GM21723 (cell line): Measurements from ENCODE around the gene ALPK3.

Experiments
- ATAC-seq: cut with Tn5 transposase; IDR thresholded peaks from one replicate; pipeline ENCODE4 v1.9.1; 2021; ENCODE audit warnings: mild to moderate bottlenecking, moderate library complexity; ENCODE audit not compliant: unreplicated experiment

Gene ALPK3

GRCh38 chr15:84823282-84823878 is 6.2 kb downstream of the ALPK3 start:
- no peak for ATAC-seq

DNA sequence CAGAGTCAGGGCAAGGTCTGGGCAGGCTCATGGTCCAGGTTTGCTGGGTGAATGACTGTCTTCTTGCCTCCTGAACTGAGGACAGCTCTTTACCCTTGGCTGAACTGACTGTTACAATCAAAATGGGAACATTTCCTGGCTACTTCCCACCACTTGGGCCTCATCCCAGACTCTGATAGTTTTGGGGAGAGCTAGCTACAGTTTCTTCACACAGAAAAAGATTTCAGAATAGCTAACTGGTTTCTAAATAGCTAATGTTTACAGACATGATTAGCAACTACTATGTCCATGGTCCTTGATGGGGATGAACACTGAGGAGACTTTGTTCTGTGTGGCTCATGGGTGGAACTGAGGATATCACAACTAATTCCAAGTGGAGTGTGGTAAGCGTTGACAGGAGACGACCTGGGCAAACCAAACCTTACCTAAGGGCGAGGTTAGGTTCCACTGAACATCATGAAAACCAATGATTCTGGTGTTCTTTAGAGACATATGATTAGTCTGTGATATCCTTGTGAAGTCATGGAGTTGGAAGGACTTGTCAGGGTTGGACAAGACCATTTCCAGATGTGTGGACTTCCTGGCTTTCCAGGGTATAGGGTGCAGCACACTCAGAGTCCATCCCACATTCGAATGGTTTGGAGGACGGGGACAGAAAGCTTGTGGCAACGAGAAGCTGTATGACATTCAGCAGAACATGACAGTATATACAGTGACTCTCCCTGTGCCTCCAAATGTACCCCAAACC is 7.3 kb downstream of the ALPK3 start:
- no peak for ATAC-seq

GRCh38 chr15:84826369-84826823 is 9.2 kb downstream of the ALPK3 start:
- ATAC-seq = no peak

DNA sequence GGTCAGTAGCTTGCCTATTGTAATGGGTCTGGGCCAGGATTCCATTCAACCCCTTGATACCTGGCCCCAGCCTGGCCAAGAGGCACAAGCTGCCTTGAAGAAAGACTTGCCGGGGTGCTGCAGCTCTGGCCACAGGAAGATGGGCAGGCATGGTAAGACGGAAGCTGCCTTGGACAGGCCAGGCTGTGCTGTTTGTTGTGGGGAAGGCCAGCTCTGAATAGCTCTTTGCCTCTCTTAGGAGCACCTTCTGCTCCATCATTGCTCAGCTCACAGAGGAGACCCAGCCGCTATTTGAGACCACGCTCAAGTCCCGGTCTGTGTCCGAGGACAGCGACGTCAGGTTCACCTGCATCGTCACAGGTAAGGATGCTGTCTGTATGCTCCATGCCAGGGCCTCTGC is 10.1 kb downstream of the ALPK3 start:
- ATAC-seq = no peak

- no peak for ATAC-seq
Measured at GRCh38 chr15:84828086-84828908, 11.1 kb downstream of the ALPK3 start.

DNA sequence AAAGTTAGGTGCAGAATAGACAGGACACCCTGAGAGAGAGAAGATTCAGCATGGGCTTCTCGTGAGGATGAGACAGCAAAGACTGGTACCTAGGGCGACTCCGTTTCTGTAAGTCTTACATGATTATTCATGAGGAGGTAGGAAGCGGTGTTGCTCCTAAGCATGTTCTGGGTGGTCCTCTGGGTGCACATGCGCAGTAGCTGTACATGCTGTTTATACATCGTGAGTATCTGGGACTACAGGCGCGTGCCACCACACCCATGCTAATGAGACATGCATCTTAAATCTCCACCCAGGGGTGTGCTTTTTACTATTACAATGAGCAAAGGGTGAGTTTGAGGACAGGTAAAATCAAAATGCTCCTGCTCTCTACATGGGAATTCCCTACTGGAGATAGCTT is 12.3 kb downstream of the ALPK3 start:
- no peak for ATAC-seq

GRCh38 chr15:84830036-84830435 is 12.9 kb downstream of the ALPK3 start:
- no peak for ATAC-seq

GRCh38 chr15:84831028-84831427 is 13.9 kb downstream of the ALPK3 start:
- no peak for ATAC-seq

- ATAC-seq = no peak
Measured at GRCh38 chr15:84831613-84832012, 14.5 kb downstream of the ALPK3 start.

- no peak for ATAC-seq
Measured at GRCh38 chr15:84832448-84833040, 15.4 kb downstream of the ALPK3 start.

DNA sequence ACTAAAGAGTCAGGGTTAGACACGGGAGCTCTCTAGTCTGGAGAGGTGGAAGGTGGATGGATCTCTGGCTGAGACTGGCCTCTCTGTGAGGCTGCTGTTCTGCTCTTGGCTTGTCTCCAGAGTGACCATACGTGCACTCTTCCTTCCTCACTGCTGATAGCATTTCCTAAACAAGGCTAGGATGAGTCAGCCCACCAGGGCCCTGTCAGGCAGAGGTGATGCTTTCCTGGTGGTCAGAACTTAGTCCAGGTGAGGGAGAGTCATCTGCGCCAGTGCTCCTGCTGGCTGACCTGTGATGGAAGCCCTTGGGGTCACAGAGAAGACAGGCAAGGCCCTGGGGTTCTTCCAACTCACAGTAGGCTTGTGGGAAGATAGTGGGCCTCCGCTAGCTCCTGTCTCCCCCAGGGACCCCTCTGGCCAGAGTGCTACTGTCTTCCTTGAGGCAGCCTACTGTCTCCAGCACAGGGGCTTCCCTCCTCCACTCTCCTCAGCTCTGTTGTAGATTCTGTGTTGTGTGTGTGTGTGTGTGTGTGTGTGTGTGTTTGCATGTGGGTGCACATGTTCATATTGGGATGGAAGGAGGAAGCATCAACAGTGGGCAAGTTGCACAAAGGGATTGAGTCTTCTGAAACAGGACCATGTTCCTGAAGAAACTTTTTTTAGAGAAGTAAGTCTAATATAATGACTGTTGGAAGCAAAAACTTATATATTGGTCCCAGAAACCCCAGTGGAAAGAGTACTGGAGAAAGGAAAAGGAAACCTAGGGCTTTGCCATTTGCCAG is 16.5 kb downstream of the ALPK3 start:
- no peak for ATAC-seq

- no peak for ATAC-seq
Measured at GRCh38 chr15:84834229-84834955, 17.2 kb downstream of the ALPK3 start.

DNA sequence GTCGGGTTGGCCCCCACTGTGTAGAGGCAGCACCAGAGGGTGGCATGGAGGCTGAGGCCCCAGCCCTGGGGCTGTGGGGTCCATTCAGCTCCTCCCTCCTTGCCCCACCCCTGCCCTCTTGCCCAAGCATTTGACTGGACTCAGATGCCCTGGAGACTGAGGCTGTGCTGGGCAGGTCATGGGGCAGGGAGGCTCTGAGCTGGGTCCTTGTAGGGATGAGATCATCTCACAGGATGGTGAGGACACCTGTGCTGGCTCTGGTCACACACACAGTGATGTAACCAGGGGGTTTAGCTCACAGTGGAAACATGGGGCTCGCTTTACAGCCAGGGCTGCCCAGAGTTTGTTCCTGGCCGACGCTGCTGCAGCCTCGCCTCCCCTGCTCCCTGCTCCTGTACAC is 17.8 kb downstream of the ALPK3 start:
- ATAC-seq = no peak

DNA sequence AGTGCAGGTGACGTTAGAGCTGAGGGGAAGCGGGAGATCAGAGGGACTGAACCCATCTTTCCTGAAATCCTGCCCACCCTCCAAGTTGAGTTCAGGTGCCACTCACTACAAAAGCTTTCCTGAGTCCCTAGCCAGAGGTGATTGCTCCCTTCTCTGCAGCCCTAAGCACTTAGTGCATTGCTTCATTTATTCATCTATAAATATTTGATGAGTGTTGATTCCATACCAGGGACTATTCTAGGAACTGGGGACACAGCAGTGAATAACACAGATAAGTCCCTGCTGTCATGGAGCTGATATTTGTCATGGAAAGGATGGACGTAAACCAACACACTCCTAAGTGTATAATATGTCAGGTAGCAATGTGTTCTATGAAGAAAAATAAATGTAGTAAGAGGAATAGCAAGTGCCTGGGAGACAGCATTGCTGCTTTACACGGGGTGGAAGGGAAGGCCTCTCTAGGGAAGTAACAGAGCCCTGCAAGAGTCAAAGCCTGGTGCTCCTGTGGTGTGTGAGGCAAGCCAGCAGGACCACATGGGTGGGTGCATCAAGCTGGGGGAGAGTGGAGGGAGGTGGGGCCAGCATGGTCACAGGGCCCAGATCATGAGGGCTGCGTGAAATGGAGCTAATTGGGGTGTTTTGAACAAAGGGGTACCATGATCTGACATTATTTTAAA is 18.6 kb downstream of the ALPK3 start:
- ATAC-seq = no peak

GRCh38 chr15:84836844-84837243 is 19.7 kb downstream of the ALPK3 start:
- no peak for ATAC-seq

- no peak for ATAC-seq
Measured at GRCh38 chr15:84839714-84840113, 22.6 kb downstream of the ALPK3 start.

DNA sequence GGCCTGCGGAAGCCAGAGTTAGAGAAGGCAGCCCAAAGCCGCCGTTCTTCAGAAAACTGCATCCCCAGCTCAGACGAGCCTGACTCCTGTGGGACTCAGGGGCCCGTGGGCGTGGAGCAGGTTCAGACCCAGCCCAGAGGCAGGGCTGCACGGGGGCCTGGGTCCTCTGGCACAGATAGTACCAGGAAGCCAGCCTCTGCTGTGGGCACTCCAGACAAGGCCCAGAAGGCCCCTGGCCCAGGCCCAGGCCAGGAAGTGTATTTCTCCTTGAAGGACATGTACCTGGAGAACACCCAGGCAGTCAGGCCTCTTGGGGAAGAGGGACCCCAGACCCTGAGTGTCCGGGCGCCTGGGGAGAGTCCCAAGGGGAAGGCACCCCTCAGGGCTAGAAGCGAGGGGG is 23.1 kb downstream of the ALPK3 start:
- ATAC-seq = no peak

DNA sequence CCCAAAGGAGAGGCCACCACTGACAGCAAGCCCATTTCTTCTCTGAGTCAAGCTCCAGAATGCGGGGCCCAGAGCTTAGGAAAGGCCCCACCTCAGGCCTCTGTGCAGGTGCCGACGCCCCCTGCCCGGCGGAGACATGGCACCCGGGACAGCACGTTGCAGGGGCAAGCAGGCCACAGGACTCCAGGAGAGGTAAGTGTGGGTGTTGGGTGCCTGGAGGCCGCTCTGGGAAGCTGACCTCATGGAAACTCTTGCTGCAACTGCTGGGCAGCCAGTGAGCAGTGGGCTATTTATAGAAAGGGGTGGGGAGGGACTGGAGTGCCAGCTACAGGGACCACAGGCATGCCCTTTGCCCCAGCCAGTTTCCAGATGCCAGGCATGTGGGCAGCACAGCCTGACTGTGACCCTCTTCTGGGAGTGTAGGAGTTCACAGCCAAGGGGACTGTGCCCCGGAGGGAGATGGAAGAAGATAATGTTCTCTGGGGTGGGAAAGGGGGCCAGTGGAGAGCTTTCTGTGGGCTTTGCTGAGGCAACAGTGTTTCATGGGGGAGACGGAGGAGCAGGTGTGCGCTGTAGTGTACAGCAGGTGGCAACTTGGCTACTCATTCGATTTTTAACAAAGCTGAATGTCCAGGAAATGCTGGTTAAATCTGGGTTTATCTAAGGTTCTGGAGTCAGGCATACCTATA is 23.7 kb downstream of the ALPK3 start:
- no peak for ATAC-seq

DNA sequence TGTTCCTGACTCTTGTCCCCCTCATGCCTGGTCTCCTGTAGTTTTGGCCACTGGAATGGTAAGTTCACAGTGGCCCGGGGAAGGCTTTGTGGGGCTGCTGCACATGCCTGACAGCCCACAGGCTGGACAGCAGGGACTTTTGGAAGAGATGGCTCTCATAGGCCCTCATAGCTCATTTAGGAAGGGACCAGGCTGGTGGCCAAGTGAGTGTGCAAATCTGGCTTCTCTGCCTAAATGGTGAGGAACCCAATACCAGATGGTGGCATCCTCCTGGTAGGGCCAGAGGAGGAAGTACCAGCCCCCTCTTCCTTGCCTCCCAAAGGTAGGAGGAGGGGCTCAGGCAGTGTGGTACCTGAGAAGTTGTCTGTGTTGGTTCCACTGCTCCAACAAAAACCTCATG is 25.6 kb downstream of the ALPK3 start:
- ATAC-seq = no peak
